ENCODE measurements around the gene NCKAP1.

Gene NCKAP1

DNA sequence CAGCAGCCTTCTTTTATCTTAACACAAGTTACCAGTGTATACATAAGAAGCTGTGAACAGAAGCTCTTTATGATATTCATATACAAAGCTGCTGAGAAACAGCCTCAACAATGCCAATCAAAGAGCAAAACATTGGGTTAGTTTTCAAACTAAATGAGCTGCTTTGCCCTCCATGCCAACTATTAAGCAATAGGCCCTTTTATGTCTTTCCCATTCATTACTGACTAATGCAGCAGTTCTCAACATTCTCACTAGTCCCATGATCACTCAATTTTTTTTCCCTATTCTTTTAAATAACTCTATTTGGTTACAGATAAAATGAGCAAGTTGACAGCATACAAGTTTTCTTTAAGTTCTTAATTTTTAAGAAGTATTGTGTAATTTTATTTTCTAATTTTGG, 114.0 kb downstream of the NCKAP1 start:
- no peaks in the 10 kb centered on the region for H3K4me1 ChIP-seq (ENCODE audit: control insufficient read depth, insufficient read depth, low read length)
- no peaks in the 10 kb centered on the region for H3K27me3 ChIP-seq (ENCODE audit: control insufficient read depth, insufficient read depth, low read length)
- no peaks in the 10 kb centered on the region for H3K36me3 ChIP-seq (ENCODE audit: control insufficient read depth, insufficient read depth, low read length)
- no peak overlapping the region for H3K4me3 ChIP-seq (ENCODE audit: low read length)
- no peaks in the 10 kb centered on the region for H3K9me3 ChIP-seq (ENCODE audit: control insufficient read depth, low read length)
- no peak overlapping the region for H3K9ac ChIP-seq (ENCODE audit: low read length)

DNA sequence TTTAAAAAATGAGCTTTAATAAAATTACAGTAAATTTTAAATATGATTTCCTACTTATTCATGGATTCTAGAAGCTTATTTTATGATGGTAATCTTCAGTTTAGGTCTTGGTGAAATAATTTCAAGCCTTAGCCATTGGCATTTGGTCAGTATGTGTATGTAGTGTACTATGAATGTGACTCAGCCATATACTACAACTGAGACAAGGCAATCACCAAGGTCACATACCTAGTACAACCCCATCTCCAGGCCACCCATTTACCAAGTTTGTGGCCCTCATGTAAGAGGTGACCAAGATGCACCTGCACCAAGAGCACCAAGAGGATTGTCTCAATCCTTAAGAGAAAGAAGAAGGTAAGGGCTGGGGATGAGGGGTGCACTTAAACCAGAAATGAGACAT, 117.0 kb downstream of the NCKAP1 start:
- Histone ChIP-seq H3K27me3 (ENCODE audit: control insufficient read depth, insufficient read depth, low read length) (no peaks in the 10 kb centered on the region), H3K4me1 (ENCODE audit: control insufficient read depth, insufficient read depth, low read length) (no peaks in the 10 kb centered on the region)

DNA sequence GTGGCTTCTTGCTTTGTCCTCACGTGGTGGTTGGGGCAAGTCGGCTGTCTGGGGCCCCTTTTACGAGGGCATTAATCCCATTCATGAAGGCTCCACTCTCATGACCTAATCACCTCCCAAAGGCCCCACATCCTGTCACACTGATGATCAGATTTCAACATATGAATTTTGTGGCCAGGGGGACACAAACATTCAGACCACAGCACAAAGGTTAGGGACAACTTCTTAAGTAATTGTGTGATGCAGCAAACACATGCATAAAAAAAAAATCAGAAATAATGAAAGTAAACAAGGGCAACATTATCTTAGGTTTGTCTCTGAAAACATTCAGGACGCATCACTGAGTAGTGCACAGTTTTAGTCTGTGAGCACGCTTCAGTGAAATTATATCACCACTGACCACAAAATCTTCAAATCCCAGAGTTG, 117.6 kb downstream of the NCKAP1 start:
- no peaks in the 10 kb centered on the region for H3K27me3 ChIP-seq (ENCODE audit: control insufficient read depth, insufficient read depth, low read length)
- no peaks in the 10 kb centered on the region for H3K9me3 ChIP-seq (ENCODE audit: control insufficient read depth, low read length)
- no peak overlapping the region for H3K4me3 ChIP-seq (ENCODE audit: low read length)
- no peaks in the 10 kb centered on the region for H3K4me1 ChIP-seq (ENCODE audit: control insufficient read depth, insufficient read depth, low read length)
- no peaks in the 10 kb centered on the region for H3K36me3 ChIP-seq (ENCODE audit: control insufficient read depth, insufficient read depth, low read length)
- no peak overlapping the region for H3K9ac ChIP-seq (ENCODE audit: low read length)

More for the DNA sequence above, 117.0 kb downstream of the NCKAP1 start:
- Histone ChIP-seq H3K4me3 (ENCODE audit: low read length) (no peak overlapping the region), H3K36me3 (ENCODE audit: control insufficient read depth, insufficient read depth, low read length) (no peaks in the 10 kb centered on the region), H3K9ac (ENCODE audit: low read length) (no peak overlapping the region), H3K9me3 (ENCODE audit: control insufficient read depth, low read length) (no peaks in the 10 kb centered on the region)

DNA sequence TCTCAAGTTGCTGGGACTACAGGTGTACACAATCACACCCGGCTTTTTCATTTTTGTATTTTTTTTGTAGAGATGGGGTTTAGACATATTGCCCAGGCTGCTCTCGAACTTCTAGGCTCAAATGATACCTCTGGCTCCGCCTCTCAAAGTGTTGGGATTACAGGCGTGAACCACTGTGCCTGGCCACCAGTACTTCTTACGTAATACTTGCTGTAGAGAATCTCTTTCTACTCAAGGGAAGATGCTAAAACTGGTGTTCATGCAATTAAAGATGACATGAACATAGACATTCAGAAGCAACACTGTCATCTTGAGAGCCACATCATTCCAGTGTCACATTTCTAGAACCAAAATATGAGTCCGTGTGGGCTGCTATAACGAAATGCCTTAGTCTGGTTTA, 118.2 kb downstream of the NCKAP1 start:
- Histone ChIP-seq H3K9me3 (ENCODE audit: control insufficient read depth, low read length) (no peaks in the 10 kb centered on the region), H3K27me3 (ENCODE audit: control insufficient read depth, insufficient read depth, low read length) (no peaks in the 10 kb centered on the region), H3K9ac (ENCODE audit: low read length) (no peak overlapping the region), H3K4me1 (ENCODE audit: control insufficient read depth, insufficient read depth, low read length) (no peaks in the 10 kb centered on the region), H3K36me3 (ENCODE audit: control insufficient read depth, insufficient read depth, low read length) (no peaks in the 10 kb centered on the region), H3K4me3 (ENCODE audit: low read length) (no peak overlapping the region)

DNA sequence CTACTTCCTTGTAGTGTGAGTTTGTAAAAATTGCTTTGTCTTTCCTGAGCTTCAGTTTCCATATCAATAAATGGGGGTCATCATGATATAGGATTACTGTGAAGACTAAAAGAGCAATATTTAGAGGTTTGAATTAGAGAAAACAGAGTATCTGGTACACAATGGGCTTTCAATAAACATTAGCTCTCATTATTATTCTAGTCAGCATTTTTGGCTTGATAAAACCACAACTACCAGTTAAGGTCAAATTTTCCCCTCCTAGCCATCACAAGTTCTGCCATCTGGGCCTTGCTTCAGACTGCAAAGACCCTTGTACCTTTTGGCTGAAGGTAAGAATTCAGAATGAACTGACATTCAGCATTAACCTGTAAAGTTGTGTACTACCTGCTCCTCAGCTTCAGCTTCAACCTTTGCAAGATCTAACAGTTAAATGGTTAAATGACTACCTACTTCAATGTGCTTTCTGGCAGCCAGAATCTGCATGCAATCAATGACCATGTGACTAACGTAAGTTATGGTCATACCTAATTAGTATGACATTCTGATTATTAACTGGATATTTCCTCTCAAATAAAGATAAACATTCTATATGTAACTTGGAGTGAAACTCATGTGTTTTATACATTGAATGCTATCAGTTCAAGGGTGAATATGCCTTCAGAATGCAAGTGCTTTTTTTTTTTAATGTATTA, 119.2 kb downstream of the NCKAP1 start:
- no peak overlapping the region for H3K9ac ChIP-seq (ENCODE audit: low read length)
- no peak overlapping the region for H3K4me3 ChIP-seq (ENCODE audit: low read length)
- H3K9me3 ChIP-seq (ENCODE audit: control insufficient read depth, low read length), result no peaks in the 10 kb centered on the region
- no peaks in the 10 kb centered on the region for H3K4me1 ChIP-seq (ENCODE audit: control insufficient read depth, insufficient read depth, low read length)
- H3K27me3 ChIP-seq (ENCODE audit: control insufficient read depth, insufficient read depth, low read length), result no peaks in the 10 kb centered on the region
- no peaks in the 10 kb centered on the region for H3K36me3 ChIP-seq (ENCODE audit: control insufficient read depth, insufficient read depth, low read length)

DNA sequence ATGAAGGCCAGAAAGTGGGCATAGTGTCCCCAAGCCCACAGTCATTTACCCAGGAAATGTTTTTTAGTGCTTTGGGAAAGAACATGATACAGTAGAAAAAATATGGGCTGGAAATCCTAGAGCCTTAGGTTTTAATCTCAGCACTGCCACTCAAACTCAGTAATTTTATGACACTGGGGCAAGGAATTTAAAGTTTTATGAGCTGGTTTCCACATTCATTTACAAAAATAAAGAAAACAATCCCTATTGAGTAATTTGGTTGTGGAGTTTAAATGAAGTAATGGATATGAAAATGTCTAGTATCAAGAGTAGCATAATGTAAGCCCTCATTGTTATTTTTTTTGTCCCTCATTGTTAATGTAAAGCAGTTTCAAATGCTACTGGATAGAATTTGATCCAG, 120.3 kb downstream of the NCKAP1 start:
- H3K4me1 ChIP-seq (ENCODE audit: control insufficient read depth, insufficient read depth, low read length), result no peaks in the 10 kb centered on the region
- no peaks in the 10 kb centered on the region for H3K27me3 ChIP-seq (ENCODE audit: control insufficient read depth, insufficient read depth, low read length)
- no peaks in the 10 kb centered on the region for H3K36me3 ChIP-seq (ENCODE audit: control insufficient read depth, insufficient read depth, low read length)
- no peak overlapping the region for H3K9ac ChIP-seq (ENCODE audit: low read length)
- H3K9me3 ChIP-seq (ENCODE audit: control insufficient read depth, low read length), result no peaks in the 10 kb centered on the region
- H3K4me3 ChIP-seq (ENCODE audit: low read length), result no peak overlapping the region

DNA sequence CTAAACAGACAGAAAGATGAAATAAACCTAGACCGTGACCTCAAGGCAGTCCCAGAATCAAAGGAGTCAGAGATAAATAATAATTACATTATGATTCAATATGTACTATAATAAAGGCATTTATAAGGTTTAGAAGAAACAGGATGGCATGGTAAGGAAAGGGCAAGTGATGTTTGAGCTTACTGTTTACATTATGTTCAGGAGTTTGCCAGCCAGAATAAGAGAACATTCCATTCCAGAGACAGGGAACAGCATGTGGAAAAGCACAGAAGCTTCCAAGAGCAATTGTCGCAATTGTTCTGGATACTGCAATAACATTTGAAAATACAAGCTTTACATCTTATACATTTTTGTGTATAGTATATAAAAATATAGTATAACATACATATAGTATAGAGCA, 121.8 kb downstream of the NCKAP1 start:
- H3K4me1 ChIP-seq (ENCODE audit: control insufficient read depth, insufficient read depth, low read length), result no peaks in the 10 kb centered on the region
- no peak overlapping the region for H3K9ac ChIP-seq (ENCODE audit: low read length)
- H3K4me3 ChIP-seq (ENCODE audit: low read length), result no peak overlapping the region
- H3K9me3 ChIP-seq (ENCODE audit: control insufficient read depth, low read length), result no peaks in the 10 kb centered on the region
- H3K36me3 ChIP-seq (ENCODE audit: control insufficient read depth, insufficient read depth, low read length), result no peaks in the 10 kb centered on the region
- H3K27me3 ChIP-seq (ENCODE audit: control insufficient read depth, insufficient read depth, low read length), result no peaks in the 10 kb centered on the region

DNA sequence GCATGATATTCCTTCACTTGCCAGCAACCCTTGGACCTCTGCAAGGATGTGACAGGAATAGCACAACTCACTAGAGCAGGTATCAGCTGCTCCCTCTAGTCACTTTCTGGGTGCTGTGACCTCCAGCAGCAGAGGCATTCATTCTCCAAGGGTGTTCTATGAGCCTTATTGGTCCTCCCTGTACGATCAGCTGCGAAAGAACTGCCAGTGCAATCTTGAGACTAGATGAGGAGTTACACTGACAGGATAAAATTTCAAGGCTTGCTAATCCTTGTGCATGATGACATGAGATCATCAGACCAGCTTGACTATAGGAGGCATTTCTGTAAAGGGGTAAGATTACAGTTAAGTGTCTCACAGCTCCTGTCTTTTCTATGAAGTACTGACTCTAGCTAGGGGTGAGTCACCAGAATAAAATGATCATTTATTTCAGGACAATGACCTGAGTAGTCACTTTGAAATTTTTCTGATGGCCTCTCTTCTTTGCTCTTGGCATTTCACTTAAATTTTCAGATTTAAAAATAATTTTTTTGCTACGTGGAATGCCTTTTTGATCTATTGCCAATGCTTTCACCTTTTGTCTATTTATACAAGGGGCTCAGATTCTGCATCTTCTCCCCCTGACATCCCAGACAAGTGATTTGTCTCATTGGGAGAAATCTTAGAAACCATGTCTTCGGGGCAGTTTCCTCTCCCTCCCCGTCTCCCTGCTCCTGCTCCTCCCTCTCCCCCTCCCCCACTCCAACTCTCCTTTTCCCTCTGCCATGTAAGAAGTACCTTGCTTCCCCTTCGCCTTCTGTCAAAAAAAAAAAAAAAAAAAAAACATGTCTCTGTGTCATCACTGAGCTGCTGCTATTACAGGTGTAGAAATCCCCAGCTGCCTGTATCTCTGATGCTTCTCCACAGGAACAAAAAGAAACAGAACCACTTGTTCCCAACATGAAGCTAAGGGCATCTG, 122.6 kb downstream of the NCKAP1 start:
- H3K4me1 ChIP-seq (ENCODE audit: control insufficient read depth, insufficient read depth, low read length), result no peaks in the 10 kb centered on the region
- no peaks in the 10 kb centered on the region for H3K9me3 ChIP-seq (ENCODE audit: control insufficient read depth, low read length)
- no peaks in the 10 kb centered on the region for H3K36me3 ChIP-seq (ENCODE audit: control insufficient read depth, insufficient read depth, low read length)
- no peak overlapping the region for H3K4me3 ChIP-seq (ENCODE audit: low read length)
- H3K9ac ChIP-seq (ENCODE audit: low read length), result no peak overlapping the region
- no peaks in the 10 kb centered on the region for H3K27me3 ChIP-seq (ENCODE audit: control insufficient read depth, insufficient read depth, low read length)

DNA sequence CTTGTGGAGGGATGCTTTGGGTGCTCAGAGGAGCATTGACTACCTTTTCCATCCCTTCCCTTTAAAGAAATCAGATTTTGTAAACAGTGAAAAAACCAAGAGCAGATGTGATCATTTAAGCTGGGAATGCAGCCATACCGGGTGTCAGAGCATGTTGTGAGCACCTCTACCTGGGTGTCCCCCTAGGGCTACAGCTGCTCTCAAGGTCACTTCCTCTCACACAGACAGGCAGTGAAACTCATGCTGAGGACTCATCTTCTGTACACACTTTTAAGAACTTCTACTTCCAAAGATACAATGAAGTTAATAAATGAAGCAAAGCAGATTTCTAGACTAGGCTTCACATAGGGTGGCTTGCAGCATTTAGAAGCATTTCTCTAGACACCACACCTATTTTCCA, 123.4 kb downstream of the NCKAP1 start:
- Histone ChIP-seq H3K36me3 (ENCODE audit: control insufficient read depth, insufficient read depth, low read length) (peaks cover 3% of the 10 kb centered on the region), H3K9ac (ENCODE audit: low read length) (no peak overlapping the region), H3K9me3 (ENCODE audit: control insufficient read depth, low read length) (no peaks in the 10 kb centered on the region), H3K27me3 (ENCODE audit: control insufficient read depth, insufficient read depth, low read length) (no peaks in the 10 kb centered on the region), H3K4me3 (ENCODE audit: low read length) (no peak overlapping the region), H3K4me1 (ENCODE audit: control insufficient read depth, insufficient read depth, low read length) (no peaks in the 10 kb centered on the region)

DNA sequence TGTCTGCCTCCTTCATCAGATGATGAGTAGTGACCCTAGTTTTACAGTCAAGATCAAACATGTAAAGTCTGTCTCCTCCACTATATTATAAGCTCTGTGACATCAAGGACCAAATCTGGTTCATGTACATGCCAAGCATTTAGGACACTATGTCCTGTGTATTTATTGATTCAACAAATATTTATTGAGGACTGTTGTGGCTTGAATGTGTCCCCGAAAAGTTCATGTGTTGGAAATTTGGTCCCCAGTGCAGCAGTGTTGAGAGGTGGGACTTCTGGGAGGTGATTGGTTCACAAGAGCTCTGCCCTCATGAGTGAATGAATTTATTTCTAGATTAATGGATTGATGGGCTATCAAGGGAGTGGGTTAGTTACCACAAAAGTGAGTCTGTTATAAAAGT, 125.2 kb downstream of the NCKAP1 start:
- peaks cover 3% of the 10 kb centered on the region for H3K36me3 ChIP-seq (ENCODE audit: control insufficient read depth, insufficient read depth, low read length)
- H3K27me3 ChIP-seq (ENCODE audit: control insufficient read depth, insufficient read depth, low read length), result no peaks in the 10 kb centered on the region
- H3K9ac ChIP-seq (ENCODE audit: low read length), result no peak overlapping the region
- H3K9me3 ChIP-seq (ENCODE audit: control insufficient read depth, low read length), result no peaks in the 10 kb centered on the region
- H3K4me3 ChIP-seq (ENCODE audit: low read length), result no peak overlapping the region
- no peaks in the 10 kb centered on the region for H3K4me1 ChIP-seq (ENCODE audit: control insufficient read depth, insufficient read depth, low read length)

DNA sequence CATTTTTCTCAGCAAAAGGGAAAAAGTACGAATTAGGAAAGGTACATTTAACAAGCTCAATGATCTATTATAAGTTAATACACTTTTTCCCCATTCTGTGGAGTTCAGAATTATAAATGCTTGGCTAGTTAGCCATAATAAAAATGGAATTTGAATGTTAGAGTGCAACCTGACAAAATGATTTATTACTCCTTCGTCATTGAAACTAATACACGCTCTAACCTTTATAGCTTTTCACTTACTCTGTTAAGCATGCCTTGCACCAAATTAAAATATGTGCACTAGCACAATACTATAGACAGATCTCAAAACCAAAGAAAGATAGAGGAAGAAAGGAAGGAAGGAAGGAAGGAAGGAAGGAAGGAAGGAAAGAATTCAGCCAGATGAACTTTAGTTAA, 125.7 kb downstream of the NCKAP1 start:
- peaks cover 3% of the 10 kb centered on the region for H3K36me3 ChIP-seq (ENCODE audit: control insufficient read depth, insufficient read depth, low read length)
- H3K9ac ChIP-seq (ENCODE audit: low read length), result no peak overlapping the region
- H3K4me3 ChIP-seq (ENCODE audit: low read length), result no peak overlapping the region
- H3K4me1 ChIP-seq (ENCODE audit: control insufficient read depth, insufficient read depth, low read length), result no peaks in the 10 kb centered on the region
- no peaks in the 10 kb centered on the region for H3K27me3 ChIP-seq (ENCODE audit: control insufficient read depth, insufficient read depth, low read length)
- H3K9me3 ChIP-seq (ENCODE audit: control insufficient read depth, low read length), result no peaks in the 10 kb centered on the region

DNA sequence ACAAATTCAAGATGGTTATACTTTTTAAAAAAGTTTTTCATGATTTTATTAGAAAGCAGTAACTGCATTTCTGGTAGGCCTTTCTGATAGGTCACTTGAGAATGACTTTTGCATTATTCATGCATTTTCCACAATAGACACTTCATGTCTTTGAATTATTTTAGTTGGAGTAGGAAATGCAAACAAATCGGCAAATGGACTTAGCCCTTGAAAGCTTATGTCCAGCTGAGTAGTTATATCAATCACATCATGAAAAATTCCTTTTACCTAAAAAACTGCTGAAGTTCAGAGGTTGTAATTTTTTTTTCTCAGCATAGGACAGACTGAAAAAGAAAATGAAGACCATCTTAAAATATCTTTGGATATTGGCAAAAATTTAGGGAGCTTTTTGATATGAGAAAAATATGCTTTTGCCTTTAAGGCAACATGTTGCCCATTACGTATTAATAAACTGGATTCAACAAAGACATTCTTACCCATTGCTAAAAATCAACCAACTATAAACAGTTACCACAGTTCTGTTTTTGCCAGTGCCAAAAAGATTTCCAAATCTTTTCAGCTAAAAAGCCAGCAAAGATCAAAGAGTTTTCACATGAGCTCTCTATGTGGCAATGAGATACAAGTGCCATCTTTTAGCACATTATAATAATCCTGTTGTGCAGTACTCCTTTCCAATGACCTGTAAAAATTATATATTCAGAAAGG, 126.3 kb downstream of the NCKAP1 start:
- Histone ChIP-seq H3K4me1 (ENCODE audit: control insufficient read depth, insufficient read depth, low read length) (no peaks in the 10 kb centered on the region), H3K9me3 (ENCODE audit: control insufficient read depth, low read length) (no peaks in the 10 kb centered on the region)

More for the DNA sequence above, 126.3 kb downstream of the NCKAP1 start:
- H3K27me3 ChIP-seq (ENCODE audit: control insufficient read depth, insufficient read depth, low read length), result no peaks in the 10 kb centered on the region
- peaks cover 7% of the 10 kb centered on the region for H3K36me3 ChIP-seq (ENCODE audit: control insufficient read depth, insufficient read depth, low read length)
- no peak overlapping the region for H3K4me3 ChIP-seq (ENCODE audit: low read length)
- H3K9ac ChIP-seq (ENCODE audit: low read length), result no peak overlapping the region

All from mucosa of stomach (tissue), 1 donor.